ENCODE measurements around the gene ATP9B.

Gene ATP9B

GRCh38 chr18:79337184-79337583 lies 268.0 kb downstream of the ATP9B start:
- no peak for DNase-seq

- DNase-seq: no peak
These were observed 268.4 kb downstream of the ATP9B start for GRCh38 chr18:79337620-79338019.

GRCh38 chr18:79339094-79339908 lies 270.1 kb downstream of the ATP9B start:
- DNase-seq: no peak

- DNase-seq: no peak
These were observed 274.5 kb downstream of the ATP9B start for GRCh38 chr18:79343567-79344207.

- no peak for DNase-seq
These were observed 275.0 kb downstream of the ATP9B start for GRCh38 chr18:79344208-79344581.

- no peak for DNase-seq
These were observed 276.2 kb downstream of the ATP9B start for GRCh38 chr18:79345366-79345765.

GRCh38 chr18:79345981-79346380 lies 276.8 kb downstream of the ATP9B start:
- DNase-seq: no peak

GRCh38 chr18:79348066-79348465 lies 278.9 kb downstream of the ATP9B start:
- no peak for DNase-seq

GRCh38 chr18:79352432-79352831 lies 283.2 kb downstream of the ATP9B start:
- no peak for DNase-seq

- no peak for DNase-seq
These were observed 284.1 kb downstream of the ATP9B start for GRCh38 chr18:79353267-79353666.

- no peak for DNase-seq
These were observed 285.2 kb downstream of the ATP9B start for GRCh38 chr18:79354350-79354749.

GRCh38 chr18:79355433-79356335 lies 286.5 kb downstream of the ATP9B start:
- no peak for DNase-seq

- no peak for DNase-seq
These were observed 287.2 kb downstream of the ATP9B start for GRCh38 chr18:79356435-79356834.

GRCh38 chr18:79360933-79361332 lies 291.7 kb downstream of the ATP9B start:
- no peak for DNase-seq

GRCh38 chr18:79361766-79362522 lies 292.8 kb downstream of the ATP9B start:
- peak; percentile 70 for DNase-seq

- no peak for DNase-seq
These were observed 296.5 kb downstream of the ATP9B start for GRCh38 chr18:79365701-79366100.

GRCh38 chr18:79366177-79367094 lies 297.2 kb downstream of the ATP9B start:
- DNase-seq: peak; percentile 26

GRCh38 chr18:79367480-79367879 lies 298.3 kb downstream of the ATP9B start:
- no peak for DNase-seq

- DNase-seq: no peak
These were observed 298.8 kb downstream of the ATP9B start for GRCh38 chr18:79367989-79368388.

- DNase-seq: no peak
These were observed 299.5 kb downstream of the ATP9B start for GRCh38 chr18:79368681-79369080.

GRCh38 chr18:79371561-79372121 lies 302.4 kb downstream of the ATP9B start:
- no peak for DNase-seq
